PFSK-1 (cell line): ENCODE results near the gene NAV3.

Source experiments
- FOXP2 ChIP-seq: optimal IDR thresholded peaks from 2 replicates; pipeline ENCODE3; 2011; ENCODE audit warnings: borderline replicate concordance, control low read depth, inconsistent platforms; ENCODE audit not compliant: insufficient read depth; ENCODE audit errors: extremely low read length, extremely low read depth
- POLR2AphosphoS5 ChIP-seq: IDR thresholded peaks from 2 replicates; pipeline ENCODE4 v1.6.1; 2012; ENCODE audit warnings: low read depth, mild to moderate bottlenecking, control low read depth, low read length, moderate library complexity
- TAF1 ChIP-seq: IDR thresholded peaks from 2 replicates; pipeline ENCODE4 v1.6.1; 2012; ENCODE audit warnings: low read length, control low read depth, borderline replicate concordance; ENCODE audit not compliant: insufficient read depth
- TF ChIP-seq, protein P1 (sequence below), 2 experiments: IDR thresholded peaks; 2 replicates each; pipeline versions ENCODE4 v1.6.1 to v1.8.0; 2011 to 2012; ENCODE audit warnings: low read depth in 2 of 2, low read length in 2 of 2, control low read depth in 1 of 2, inconsistent platforms in 1 of 2, mild to moderate bottlenecking in 1 of 2, moderate library complexity in 1 of 2; ENCODE audit not compliant: insufficient read depth in 1 of 2

DNA sequence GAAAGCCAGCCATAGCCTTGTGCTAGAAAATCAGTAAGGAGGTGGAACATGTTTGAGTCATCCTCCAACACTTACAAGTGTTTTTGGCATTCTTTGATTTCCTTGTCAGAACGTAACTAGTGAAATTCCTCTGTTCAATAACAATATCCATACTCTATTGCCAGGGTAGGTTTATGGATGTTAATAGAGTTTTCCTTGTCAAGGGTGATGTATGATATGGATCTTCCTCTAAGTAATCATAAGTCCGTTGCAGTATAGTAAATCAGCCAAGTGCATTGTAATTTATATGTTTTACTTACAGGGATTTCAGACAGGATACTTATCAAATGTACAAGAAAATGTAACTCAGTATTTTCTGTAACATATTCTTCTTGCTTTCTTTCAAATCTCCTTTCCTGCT lies 19.4 kb downstream of the NAV3 start:
- TF ChIP-seq TAF1 (no peak), FOXP2 (no peak), POLR2AphosphoS5 (no peak)
- TF ChIP-seq, protein P1, sequence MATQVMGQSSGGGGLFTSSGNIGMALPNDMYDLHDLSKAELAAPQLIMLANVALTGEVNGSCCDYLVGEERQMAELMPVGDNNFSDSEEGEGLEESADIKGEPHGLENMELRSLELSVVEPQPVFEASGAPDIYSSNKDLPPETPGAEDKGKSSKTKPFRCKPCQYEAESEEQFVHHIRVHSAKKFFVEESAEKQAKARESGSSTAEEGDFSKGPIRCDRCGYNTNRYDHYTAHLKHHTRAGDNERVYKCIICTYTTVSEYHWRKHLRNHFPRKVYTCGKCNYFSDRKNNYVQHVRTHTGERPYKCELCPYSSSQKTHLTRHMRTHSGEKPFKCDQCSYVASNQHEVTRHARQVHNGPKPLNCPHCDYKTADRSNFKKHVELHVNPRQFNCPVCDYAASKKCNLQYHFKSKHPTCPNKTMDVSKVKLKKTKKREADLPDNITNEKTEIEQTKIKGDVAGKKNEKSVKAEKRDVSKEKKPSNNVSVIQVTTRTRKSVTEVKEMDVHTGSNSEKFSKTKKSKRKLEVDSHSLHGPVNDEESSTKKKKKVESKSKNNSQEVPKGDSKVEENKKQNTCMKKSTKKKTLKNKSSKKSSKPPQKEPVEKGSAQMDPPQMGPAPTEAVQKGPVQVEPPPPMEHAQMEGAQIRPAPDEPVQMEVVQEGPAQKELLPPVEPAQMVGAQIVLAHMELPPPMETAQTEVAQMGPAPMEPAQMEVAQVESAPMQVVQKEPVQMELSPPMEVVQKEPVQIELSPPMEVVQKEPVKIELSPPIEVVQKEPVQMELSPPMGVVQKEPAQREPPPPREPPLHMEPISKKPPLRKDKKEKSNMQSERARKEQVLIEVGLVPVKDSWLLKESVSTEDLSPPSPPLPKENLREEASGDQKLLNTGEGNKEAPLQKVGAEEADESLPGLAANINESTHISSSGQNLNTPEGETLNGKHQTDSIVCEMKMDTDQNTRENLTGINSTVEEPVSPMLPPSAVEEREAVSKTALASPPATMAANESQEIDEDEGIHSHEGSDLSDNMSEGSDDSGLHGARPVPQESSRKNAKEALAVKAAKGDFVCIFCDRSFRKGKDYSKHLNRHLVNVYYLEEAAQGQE (IDR thresholded peaks at IDR 0.05; ENCODE audit: insufficient read depth in 1 of 2, low read depth in 2 of 2, low read length in 2 of 2), result no peak
